GM21360 (cell line): ENCODE results near the gene LETM1.

Source experiments
- ATAC-seq: cut with Tn5 transposase; IDR thresholded peaks from one replicate; pipeline ENCODE4 v1.9.1; 2021; ENCODE audit warnings: mild to moderate bottlenecking, moderate library complexity; ENCODE audit not compliant: unreplicated experiment

LETM1 gene

GRCh38 chr4:1766106-1767060, 89.6 kb downstream of the LETM1 start:
- ATAC-seq = no peak

GRCh38 chr4:1765409-1766072, 90.4 kb downstream of the LETM1 start:
- no peak for ATAC-seq

GRCh38 chr4:1764670-1765069, 91.3 kb downstream of the LETM1 start:
- ATAC-seq = no peak

- ATAC-seq = no peak
These were observed 92.3 kb downstream of the LETM1 start for GRCh38 chr4:1763550-1764080.

- ATAC-seq = no peak
These were observed 92.8 kb downstream of the LETM1 start for GRCh38 chr4:1763070-1763549.

GRCh38 chr4:1762264-1763010, 93.5 kb downstream of the LETM1 start:
- ATAC-seq = no peak
